GM19035 (cell line): Measurements from ENCODE around the gene CFAP61.
"Not testable (repeated sequence)": the region's sequence is repeated elsewhere in the genome, so short reads cannot be mapped to it uniquely, and the experiment has no call there.

ENCODE experiments used
- ATAC-seq: cut with Tn5 transposase; IDR thresholded peaks from one replicate; pipeline ENCODE4 v1.9.1; 2021; ENCODE audit not compliant: unreplicated experiment

The CFAP61 gene

DNA sequence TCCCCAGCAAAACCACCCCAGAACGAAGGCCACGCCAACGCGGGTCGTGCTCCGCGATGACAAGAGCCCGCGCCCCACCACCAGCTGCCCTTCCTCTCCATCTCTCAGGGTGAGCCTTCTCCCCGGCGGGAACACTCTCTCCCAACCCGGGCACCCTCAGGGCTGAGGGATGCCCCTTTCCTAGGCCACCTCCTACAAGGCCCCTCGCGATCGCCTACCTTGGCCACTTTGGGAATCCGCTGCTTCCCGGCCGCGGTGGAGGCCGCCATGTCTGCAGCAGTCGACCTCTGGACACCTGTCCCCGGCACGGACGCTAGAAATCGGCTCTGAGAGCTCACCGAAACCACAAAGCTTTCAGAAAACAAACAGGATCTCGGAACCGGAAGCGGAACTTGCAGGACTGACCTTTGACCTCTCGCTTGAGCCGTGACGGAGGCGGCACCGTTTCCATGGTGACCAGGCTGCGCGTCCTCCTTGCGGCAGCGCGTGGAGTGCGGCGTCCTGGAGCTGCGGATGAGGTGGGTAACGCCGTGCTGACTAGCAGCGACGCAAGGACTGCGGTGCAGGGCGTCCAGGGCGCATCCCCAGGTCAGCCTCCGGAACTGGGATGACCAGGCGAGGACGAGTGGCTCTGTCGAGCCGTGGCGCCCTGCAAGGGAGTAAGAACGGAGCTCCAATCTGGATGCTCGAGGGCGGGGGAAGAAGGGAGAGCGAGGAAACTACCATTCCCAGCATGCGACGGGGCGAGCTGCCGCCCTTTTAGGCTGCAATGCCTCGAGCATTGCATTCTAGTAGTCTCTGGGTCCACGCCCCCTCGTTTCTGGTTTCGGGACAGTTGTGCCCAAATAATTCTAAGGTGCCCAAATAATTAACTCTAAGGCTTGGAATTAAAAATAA is at the start of gene CFAP61, which contains the start of gene CRNKL1:
Gene CFAP61, plus strand, starts transcription at position 459 of the 897 bp plus-strand sequence. CDS start 4,122 bp downstream, outside the sequence.
Gene CRNKL1, minus strand, starts transcription at position 393 of the 897 bp plus-strand sequence. Its CDS starts 124 bp downstream, at position 269.
- peak; percentile 94 for ATAC-seq

GRCh38 chr20:20003031-20003954 is 49.0 kb upstream of the CFAP61 start:
- no peak for ATAC-seq

DNA sequence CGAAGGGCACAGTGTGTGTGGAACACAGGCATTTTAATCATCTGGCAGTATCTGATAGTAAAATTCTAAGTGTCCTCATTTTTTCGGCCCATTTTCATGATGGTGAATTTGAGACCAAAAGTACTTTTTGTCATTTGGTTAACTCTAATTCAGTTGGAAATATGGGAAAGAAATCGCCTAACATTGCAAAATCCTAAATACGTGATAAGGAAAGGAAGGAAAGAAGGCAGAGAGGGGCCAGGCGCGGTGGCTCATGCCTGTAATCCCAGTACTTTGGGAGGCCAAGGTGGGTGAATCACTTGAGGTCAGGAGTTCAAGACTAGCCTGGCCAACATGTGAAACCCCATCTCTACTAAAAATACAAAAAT is 48.4 kb upstream of the CFAP61 start:
- not testable (repeated sequence) for ATAC-seq

GRCh38 chr20:20005342-20005741 is 47.0 kb upstream of the CFAP61 start:
- ATAC-seq, result no peak

- no peak for ATAC-seq
Measured at GRCh38 chr20:20009784-20010253, 42.5 kb upstream of the CFAP61 start.

GRCh38 chr20:20010639-20011500 is 41.5 kb upstream of the CFAP61 start:
- no peak for ATAC-seq

DNA sequence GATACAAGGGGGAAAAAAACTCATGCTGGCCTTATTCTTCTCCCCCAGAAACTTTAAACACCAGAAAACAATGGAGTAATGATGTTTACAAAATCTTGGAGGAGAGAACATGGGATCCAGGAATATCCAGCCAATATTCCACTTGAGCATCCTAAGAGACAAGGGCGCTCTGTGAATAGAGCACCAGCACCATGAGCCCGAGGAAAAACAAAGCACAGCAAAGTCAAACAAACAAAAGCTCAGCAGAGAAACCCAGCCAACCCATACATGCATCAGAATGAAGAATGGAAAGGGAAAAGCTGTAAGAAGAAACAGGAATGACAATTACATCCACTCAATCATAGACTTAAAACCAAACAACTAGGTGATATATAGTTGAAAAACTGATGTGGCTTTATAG is 39.8 kb upstream of the CFAP61 start:
- ATAC-seq, result no peak

DNA sequence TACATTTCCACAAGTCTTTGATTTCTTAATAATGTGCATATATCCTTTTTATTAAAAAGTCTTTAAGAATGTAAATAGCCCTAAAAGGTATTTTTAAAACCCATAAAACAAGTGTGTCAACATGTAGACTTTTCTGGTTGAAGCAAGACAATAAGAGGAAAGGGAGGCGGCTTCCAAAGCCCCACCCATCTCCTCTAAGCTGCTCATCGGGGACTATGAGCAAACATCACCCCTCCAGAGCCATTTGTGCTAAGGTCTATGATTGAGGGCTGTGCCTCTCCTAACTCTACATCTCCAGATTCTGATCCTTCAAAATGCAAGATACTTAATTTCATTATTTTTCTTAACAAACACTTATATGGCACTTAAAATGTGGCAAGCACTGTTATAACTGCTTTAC is 37.7 kb upstream of the CFAP61 start:
- ATAC-seq, result no peak

DNA sequence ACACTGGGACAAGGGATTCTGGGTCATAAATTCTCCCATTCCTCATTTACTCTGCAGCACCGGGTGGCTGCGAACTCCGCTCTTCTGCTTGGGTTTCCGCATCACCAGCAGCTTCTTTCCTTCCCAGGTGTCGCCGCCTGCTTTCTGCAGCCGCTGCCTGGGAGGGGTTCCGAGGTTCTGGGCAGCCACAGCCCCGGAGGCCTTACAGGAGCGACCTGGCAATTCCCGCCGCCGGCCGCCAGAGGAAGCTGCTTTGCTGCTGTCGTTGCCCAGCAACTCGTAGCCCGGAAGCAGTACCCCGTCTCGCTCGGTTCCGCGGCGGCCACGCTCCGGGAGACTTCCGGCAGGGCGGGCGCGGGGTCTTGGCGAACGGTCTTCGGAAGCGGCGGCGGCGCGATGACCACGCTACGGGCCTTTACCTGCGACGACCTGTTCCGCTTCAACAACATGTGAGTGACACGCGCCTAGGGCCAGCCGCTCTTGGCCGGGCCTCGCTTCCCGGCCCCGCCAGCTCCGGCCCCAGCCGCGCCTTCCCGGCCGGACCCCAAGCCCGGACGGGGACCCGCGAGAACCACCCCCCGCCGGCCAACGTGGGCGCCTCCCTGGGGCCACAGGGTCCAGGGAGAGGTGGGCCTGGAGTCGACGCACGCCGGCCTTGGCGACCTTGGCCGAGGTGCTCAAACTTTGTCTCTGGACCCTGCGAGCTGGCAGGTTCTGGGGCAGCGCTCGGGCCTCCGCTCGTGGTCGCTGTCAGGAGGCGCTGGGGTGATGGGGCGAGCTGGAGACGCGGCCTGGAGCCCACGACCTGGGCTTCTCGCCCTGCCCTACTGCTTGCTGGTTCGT is 35.1 kb upstream of the CFAP61 start, which contains the start of gene NAA20:
Gene NAA20, plus strand, starts transcription at position 362 of the 843 bp plus-strand sequence. Its CDS starts 35 bp downstream, at position 397.
- peak; percentile 99 for ATAC-seq

DNA sequence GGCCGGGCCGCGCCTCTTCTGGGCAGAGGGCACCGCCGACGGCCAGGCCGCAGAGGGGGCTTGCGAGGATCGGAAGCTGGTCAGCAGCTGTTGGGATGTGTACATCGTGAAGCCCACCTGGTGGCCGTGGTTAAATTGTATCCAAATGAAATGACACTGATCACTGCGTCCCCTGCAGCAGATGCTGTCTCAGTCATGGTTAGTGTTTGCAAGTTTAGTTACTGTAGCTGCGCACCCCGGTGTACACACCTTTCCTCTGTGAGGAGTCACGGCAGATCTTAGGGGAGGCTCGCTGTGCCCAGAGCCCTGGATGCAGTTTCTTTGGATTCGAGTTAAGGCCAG is 34.5 kb upstream of the CFAP61 start:
- ATAC-seq, result peak; percentile 2

DNA sequence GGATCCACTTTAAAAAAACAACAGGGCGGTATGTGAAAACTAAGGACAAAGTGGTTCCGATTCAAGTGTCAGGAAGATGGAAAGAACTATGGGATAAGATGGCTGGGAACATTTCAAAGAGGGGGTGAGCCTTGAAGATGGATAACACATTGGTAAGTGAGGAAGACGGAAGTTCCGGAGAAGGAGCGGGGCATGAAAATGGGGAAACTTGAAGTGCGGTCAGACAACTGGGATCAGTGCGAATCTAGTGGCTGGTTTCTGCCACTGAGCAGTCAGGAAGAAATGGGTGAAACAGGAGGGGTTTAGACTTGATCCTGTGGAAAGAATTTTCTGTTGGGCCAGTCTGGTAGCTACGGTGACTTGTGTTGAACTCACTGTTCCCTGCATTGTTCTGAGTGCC is 34.0 kb upstream of the CFAP61 start:
- ATAC-seq, result no peak

- no peak for ATAC-seq
Measured at GRCh38 chr20:20019123-20019522, 33.2 kb upstream of the CFAP61 start.

DNA sequence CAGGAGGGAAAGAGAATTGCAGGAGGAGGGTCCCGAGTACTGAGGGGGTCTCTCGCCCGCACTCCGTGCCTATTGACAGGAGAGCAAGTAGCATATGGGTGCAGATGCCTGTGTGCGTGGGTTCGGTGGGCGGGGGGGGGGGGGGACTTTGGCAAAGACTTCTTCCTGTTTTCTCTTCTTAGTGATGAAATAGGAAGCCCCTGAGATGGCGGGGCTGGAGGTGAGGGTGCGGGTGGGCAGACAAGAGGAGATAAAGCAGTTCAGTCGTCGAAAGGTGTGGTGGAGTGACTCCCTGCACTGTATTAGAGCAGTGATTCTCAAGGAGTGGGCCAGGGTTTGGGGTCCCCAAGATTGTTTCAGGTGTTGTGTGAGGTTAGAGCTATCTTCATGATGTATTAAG is 31.4 kb upstream of the CFAP61 start:
- ATAC-seq, result no peak

DNA sequence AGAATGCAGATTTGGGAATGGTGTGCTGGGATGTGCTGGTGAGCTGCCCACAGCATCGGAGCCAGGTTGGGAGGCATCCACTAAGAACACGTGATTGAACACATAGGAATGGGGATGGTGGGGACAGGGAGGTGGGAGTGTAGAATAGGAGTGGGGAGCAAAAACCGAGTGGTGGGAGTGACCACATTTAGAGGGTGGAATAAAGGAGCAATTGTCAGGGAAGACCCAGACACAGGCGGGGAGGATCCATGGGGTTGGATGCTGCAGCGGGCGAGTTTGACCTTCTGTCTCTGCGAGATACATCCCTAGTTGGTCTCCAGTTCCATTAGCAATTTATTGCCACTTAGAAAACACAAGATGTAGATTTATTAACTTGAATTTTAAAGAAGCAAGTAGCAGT is 30.5 kb upstream of the CFAP61 start:
- ATAC-seq, result no peak

DNA sequence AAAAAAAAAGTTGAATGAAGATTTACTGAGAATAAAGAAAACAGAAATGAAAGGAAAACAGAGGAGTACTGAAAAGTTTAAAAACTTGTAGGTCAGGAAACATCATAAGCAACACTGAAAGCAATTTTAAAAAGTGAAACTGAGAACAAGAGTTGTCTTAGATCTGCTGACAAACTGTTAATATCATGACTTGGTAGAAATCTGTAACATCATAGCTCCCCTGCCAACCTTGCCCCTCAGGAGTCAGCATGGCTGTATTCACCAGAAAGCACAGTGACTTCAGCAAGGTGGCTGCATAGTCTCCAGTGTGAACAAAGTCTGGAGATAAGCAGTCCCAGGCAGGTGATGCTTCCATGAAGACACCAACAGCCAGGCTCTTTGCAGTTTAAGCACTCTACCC is 29.8 kb upstream of the CFAP61 start:
- peak; percentile 63 for ATAC-seq

DNA sequence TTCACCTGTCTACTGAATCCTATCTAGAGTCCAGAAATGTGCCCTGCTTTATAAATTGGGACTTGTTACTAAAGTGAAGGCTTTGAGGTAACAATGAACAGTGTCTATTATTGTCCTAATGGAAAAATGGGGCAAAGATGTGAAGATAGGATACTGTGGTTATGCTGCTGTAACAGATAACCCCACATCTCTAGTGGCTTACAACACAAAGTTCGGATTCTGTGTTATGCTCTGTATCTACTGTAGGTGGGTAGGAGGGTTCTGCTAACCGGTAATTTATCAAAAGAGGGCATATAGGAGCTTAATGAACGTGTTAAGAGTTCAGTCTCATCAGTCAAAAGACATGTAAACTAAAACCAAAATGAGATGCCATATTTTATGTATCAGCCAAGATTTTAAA is 28.9 kb upstream of the CFAP61 start:
- ATAC-seq, result no peak

- ATAC-seq, result no peak
Measured at GRCh38 chr20:20024942-20025341, 27.4 kb upstream of the CFAP61 start.

GRCh38 chr20:20027284-20027683 is 25.0 kb upstream of the CFAP61 start:
- ATAC-seq, result no peak

DNA sequence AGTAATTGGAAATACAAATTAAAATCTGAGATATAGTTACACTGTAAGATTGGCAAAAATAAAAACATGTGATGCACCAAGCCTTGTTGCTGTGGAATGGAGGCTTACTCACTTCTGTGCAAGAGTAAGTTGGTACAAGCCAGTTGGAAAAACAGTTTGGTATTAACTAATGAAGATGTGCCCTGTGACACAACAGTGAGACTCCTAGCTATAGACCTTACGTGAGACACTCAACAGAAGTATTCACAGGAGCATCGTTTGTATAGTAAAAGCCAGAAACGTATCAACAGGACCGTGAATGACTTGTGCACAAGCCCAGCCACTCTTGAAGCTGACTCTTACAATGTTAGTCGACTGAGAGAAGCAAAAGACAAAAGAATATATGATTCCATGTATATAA is 20.5 kb upstream of the CFAP61 start:
- no peak for ATAC-seq

DNA sequence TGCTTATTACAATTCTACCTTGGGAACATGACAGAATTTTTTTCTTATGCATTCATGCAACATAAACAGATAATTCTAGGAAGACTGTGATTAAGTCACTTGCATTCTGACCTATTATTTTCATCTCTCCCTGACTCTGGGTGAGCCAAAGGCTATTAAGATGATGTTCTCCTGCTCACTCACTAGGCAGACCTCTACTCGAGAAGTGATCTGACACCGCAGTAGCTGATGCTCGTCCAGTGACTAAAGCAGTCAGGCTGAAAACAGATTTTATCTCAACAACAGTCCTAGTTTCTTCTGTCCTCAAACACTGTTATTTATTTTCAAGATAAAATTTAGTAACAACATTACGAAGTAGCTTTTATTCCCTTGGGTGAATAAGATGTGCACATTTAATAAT is 17.8 kb upstream of the CFAP61 start:
- ATAC-seq, result no peak
